Stomach (tissue), 9 donors: ENCODE measurements around the gene SPTBN5. TPM values are rescaled to one million over a fixed set of nuclear protein-coding genes. Genes with fewer than 3 reads are reported as not detected.

ENCODE experiments used
- DNase-seq, 2 donors: peaks; one replicate each; pipeline versions ENCODE4 v3.0.0 to v3.0.0-alpha.2; 2013 to 2019
- H3K27ac ChIP-seq, 5 donors: fragments of 200-600 bp in 4 of 5; sonication (generic) in 4 of 5; one replicate each; pipeline ENCODE4 v1.5.1; 2013 to 2019; ENCODE audit warnings: mild to moderate bottlenecking in 1 of 5, moderate library complexity in 1 of 5
- H3K27me3 ChIP-seq, 3 donors: fragments of 200-600 bp; sonication (generic); one replicate each; pipeline ENCODE4 v1.5.1; 2017 to 2019; ENCODE audit warnings: mixed run types in 1 of 3
- H3K36me3 ChIP-seq, 4 donors: fragments of 200-600 bp; sonication (generic); 1 replicate in 3 of 4; 2 replicates in 1 of 4; pipeline ENCODE4 v1.5.1; 2016 to 2019
- H3K4me1 ChIP-seq, 4 donors: fragments of 200-600 bp; sonication (generic); one replicate each; pipeline ENCODE4 v1.5.1; 2016 to 2019
- H3K4me3 ChIP-seq, 4 donors: fragments of 200-600 bp; sonication (generic) in 3 of 4; one replicate each; pipeline ENCODE4 v1.5.1; 2016 to 2019; ENCODE audit warnings: mild to moderate bottlenecking in 1 of 4
- H3K9me3 ChIP-seq, 4 donors: fragments of 200-600 bp; sonication (generic); one replicate each; pipeline ENCODE4 v1.5.1; 2016 to 2019
- CTCF ChIP-seq, 7 experiments: fragments of 450-650 bp in 4 of 7; fragments of 200-600 bp in 3 of 7; sonication (generic) in 3 of 7; IDR thresholded peaks; one replicate each; pipeline ENCODE4 v1.5.1; 2016 to 2019; ENCODE audit warnings: antibody characterized with exemption in 7 of 7, control low read depth in 2 of 7, mild to moderate bottlenecking in 1 of 7
- EP300 ChIP-seq: sonication (generic); formaldehyde crosslinking; IDR thresholded peaks from one replicate; pipeline ENCODE4 v1.6.1; 2017; ENCODE audit warnings: antibody characterized with exemption
- POLR2A ChIP-seq, 4 donors: fragments of 450-650 bp; IDR thresholded peaks; one replicate each; pipeline ENCODE4 v1.6.1; 2016; ENCODE audit warnings: antibody characterized with exemption in 4 of 4, control low read depth in 2 of 4, mild to moderate bottlenecking in 1 of 4, moderate library complexity in 1 of 4
- POLR2AphosphoS5 ChIP-seq, 3 donors: sonication (generic); formaldehyde crosslinking; IDR thresholded peaks; one replicate each; pipeline ENCODE4 v1.6.1; 2016; ENCODE audit warnings: antibody characterized with exemption in 3 of 3
- WGBS, 5 donors: extraction: QIAGEN DNeasy Blood & Tissue Kit in 3 of 5; methylation state at CpG; one replicate each; pipeline versions ENCODE4 v1.1.5 to v1.1.7; 2013 to 2018; 5-methylcytosine and 5-hydroxymethylcytosine counted together
- intact Hi-C: fragments of 100-400 bp; cut with DNase I; formaldehyde crosslinking; loops from one replicate; pipeline ENCODE4 v1.15.1; 2023; ENCODE audit warnings: low total_unique reads
- polyA plus RNA-seq, 3 donors: library from polyadenylated mRNA; stranded (reverse); fragments of 200-250 nt; gene quantifications; one replicate each; pipeline ENCODE4 v1.2.3, GENCODE V29; 2013
- total RNA-seq, 5 donors: library from RNA; depleted of rRNA; stranded (reverse); fragments of >200 nt; gene quantifications; one replicate each; pipeline versions ENCODE4 v1.1.0 to v1.2.3, GENCODE V29; 2014 to 2016
- donor health status: healthy with polysubstance abuse.
- donor health status: Bipolar disorder and iron deficiency.
- donor health status: healthy.

The SPTBN5 gene
- total and polyA plus RNA-seq, 8 donors = 0.29 to 4.9 (median 2.6) TPM; not detected in 1

GRCh38 chr15:41825145-41825544 lies 68.7 kb downstream of the SPTBN5 start:
- no peak for DNase-seq
- Histone ChIP-seq H3K9me3 (no peaks in the 10 kb centered on the region), H3K36me3 (peaks cover 34 to 69% (median 58%) of the 10 kb centered on the region in 4 donors), H3K4me1 (peaks cover 13 to 45% (median 32%) of the 10 kb centered on the region in 4 donors), H3K27me3 (no peaks in the 10 kb centered on the region), H3K4me3 (no peak overlapping the region), H3K27ac (no peak overlapping the region)
- TF ChIP-seq CTCF (IDR thresholded peaks at IDR 0.05) = no peak
- TF ChIP-seq EP300 = no peak
- TF ChIP-seq POLR2A (IDR thresholded peaks at IDR 0.05) = no peak
- TF ChIP-seq POLR2AphosphoS5 (IDR thresholded peaks at IDR 0.05) = no peak
- 87 to 96% (median 89%) methylated on average over 9 to 10 of the region's 10 CpGs for WGBS, 5 donors
- intact Hi-C loops = no loop called here

GRCh38 chr15:41824062-41824745 lies 69.6 kb downstream of the SPTBN5 start:
- no peak for DNase-seq
- intact Hi-C loops = no loop called here
- WGBS, 5 donors = 92 to 95% (median 94%) methylated on average over 19 of the region's 19 CpGs
- TF ChIP-seq EP300 = no peak
- TF ChIP-seq POLR2AphosphoS5 (IDR thresholded peaks at IDR 0.05) = no peak
- TF ChIP-seq POLR2A (IDR thresholded peaks at IDR 0.05) = no peak
- no peak for TF ChIP-seq CTCF (IDR thresholded peaks at IDR 0.05)
- H3K4me3 ChIP-seq = no peak overlapping the region
- no peaks in the 10 kb centered on the region for H3K9me3 ChIP-seq
- H3K27ac ChIP-seq = no peak overlapping the region
- H3K27me3 ChIP-seq = no peaks in the 10 kb centered on the region
- H3K4me1 ChIP-seq = peaks cover 13 to 36% (median 23%) of the 10 kb centered on the region in 4 donors
- peaks cover 44 to 73% (median 64%) of the 10 kb centered on the region in 4 donors for H3K36me3 ChIP-seq

GRCh38 chr15:41823502-41823901 lies 70.4 kb downstream of the SPTBN5 start:
- H3K27me3 ChIP-seq = no peaks in the 10 kb centered on the region
- H3K4me3 ChIP-seq = no peak overlapping the region
- 89 to 100% (median 93%) methylated on average over 7 to 11 of the region's 11 CpGs for WGBS, 5 donors
- intact Hi-C loops = no loop called here
- peaks cover 6 to 29% (median 16%) of the 10 kb centered on the region in 4 donors for H3K4me1 ChIP-seq
- no peak for DNase-seq
- TF ChIP-seq EP300 (no peak), POLR2A (IDR thresholded peaks at IDR 0.05) (no peak), POLR2AphosphoS5 (IDR thresholded peaks at IDR 0.05) (no peak), CTCF (IDR thresholded peaks at IDR 0.05) (no peak)
- H3K27ac ChIP-seq = no peak overlapping the region
- H3K9me3 ChIP-seq = no peaks in the 10 kb centered on the region
- H3K36me3 ChIP-seq = peaks cover 51 to 80% (median 71%) of the 10 kb centered on the region in 4 donors

- TF ChIP-seq POLR2A (IDR thresholded peaks at IDR 0.05) = no peak
- WGBS, 5 donors = 87 to 97% (median 95%) methylated on average over 4 to 6 of the region's 6 CpGs
- Histone ChIP-seq H3K27me3 (no peaks in the 10 kb centered on the region), H3K9me3 (no peaks in the 10 kb centered on the region), H3K4me1 (peaks cover 6 to 24% (median 13%) of the 10 kb centered on the region in 4 donors), H3K27ac (no peak overlapping the region), H3K4me3 (no peak overlapping the region), H3K36me3 (peaks cover 56 to 86% (median 76%) of the 10 kb centered on the region in 4 donors)
- no peak for DNase-seq
- intact Hi-C loops = no loop called here
Measured at GRCh38 chr15:41822957-41823356, 70.9 kb downstream of the SPTBN5 start.

GRCh38 chr15:41822471-41822870 lies 71.4 kb downstream of the SPTBN5 start:
- Histone ChIP-seq H3K9me3 (no peaks in the 10 kb centered on the region), H3K4me3 (no peak overlapping the region), H3K4me1 (peaks cover 4 to 19% (median 12%) of the 10 kb centered on the region in 4 donors), H3K36me3 (peaks cover 61 to 91% (median 81%) of the 10 kb centered on the region in 4 donors), H3K27ac (no peak overlapping the region), H3K27me3 (no peaks in the 10 kb centered on the region)
- intact Hi-C loops = no loop called here
- WGBS, 5 donors = 90 to 98% (median 95%) methylated on average over 4 to 6 of the region's 6 CpGs
- TF ChIP-seq POLR2AphosphoS5 (IDR thresholded peaks at IDR 0.05) = no peak
- TF ChIP-seq POLR2A (IDR thresholded peaks at IDR 0.05) = no peak
- no peak for TF ChIP-seq CTCF (IDR thresholded peaks at IDR 0.05)
- no peak for TF ChIP-seq EP300
- DNase-seq = no peak
